WTC11 (cell line): ENCODE data around the gene MYO16. TPM values are rescaled to one million over a fixed set of nuclear protein-coding genes. Genes with fewer than 3 reads are reported as not detected.

Experiments
- ATAC-seq: fragments of 200-7000 bp; cut with Tn5 transposase; 2 replicates; pipeline ENCODE4 v1.10.0; 2021; ENCODE audit warnings: mild to moderate bottlenecking, moderate library complexity
- CTCF ChIA-PET: fragments of 300-600 bp; sonication (Branson Sonifier 250); formaldehyde crosslinking; loops from one replicate; lab custom pipeline; 2021; ENCODE audit warnings: antibody characterized with exemption; lab: Charles Lee
- POLR2A ChIA-PET: fragments of 350-600 bp; sonication (Branson Sonifier 250); formaldehyde crosslinking; loops from one replicate; lab custom pipeline; 2021; ENCODE audit warnings: antibody characterized with exemption; lab: Charles Lee
- DNase-seq: peaks from one replicate; pipeline ENCODE4 v3.0.0; 2021; ENCODE audit warnings: low spot score
- H3K27ac Mint-ChIP-seq: 2 replicates; pipeline ENCODE4 v1.8.0; 2021; ENCODE audit warnings: mixed read lengths
- H3K27me3 Mint-ChIP-seq: 2 replicates; pipeline ENCODE4 v1.8.0; 2021; ENCODE audit warnings: low read depth, mild to moderate bottlenecking, moderate library complexity, mixed read lengths
- H3K36me3 Mint-ChIP-seq: 2 replicates; pipeline ENCODE4 v1.8.0; 2021; ENCODE audit warnings: mixed read lengths
- H3K4me1 Mint-ChIP-seq: 2 replicates; pipeline ENCODE4 v1.8.0; 2022; ENCODE audit warnings: mixed read lengths
- H3K4me3 Mint-ChIP-seq: 2 replicates; pipeline ENCODE4 v1.8.0; 2021; ENCODE audit warnings: mild to moderate bottlenecking, moderate library complexity, mixed read lengths
- H3K9me3 Mint-ChIP-seq: 2 replicates; pipeline ENCODE4 v1.8.0; 2021; ENCODE audit warnings: mixed read lengths
- AR ChIP-seq: fragments of 250-450 bp; sonication (Bioruptor Pico); IDR thresholded peaks from 2 replicates; pipeline ENCODE4 v1.9.0; 2021; ENCODE audit warnings: mild to moderate bottlenecking
- ATF2 ChIP-seq: sonication (generic); formaldehyde crosslinking; IDR thresholded peaks from 2 replicates; pipeline ENCODE4 v1.8.1; 2022; ENCODE audit warnings: low read depth, missing genetic modification reagents, borderline replicate concordance
- CDX4 ChIP-seq: fragments of 250-450 bp; sonication (Bioruptor Pico); IDR thresholded peaks from 2 replicates; pipeline ENCODE4 v1.9.0; 2021; ENCODE audit warnings: moderate library complexity, mild to moderate bottlenecking, inconsistent platforms, borderline replicate concordance
- CREB1 ChIP-seq: sonication (generic); formaldehyde crosslinking; IDR thresholded peaks from 2 replicates; pipeline ENCODE4 v1.8.0; 2023; ENCODE audit warnings: mild to moderate bottlenecking, missing genetic modification reagents
- FOXP1 ChIP-seq: sonication (generic); formaldehyde crosslinking; IDR thresholded peaks from 2 replicates; pipeline ENCODE4 v1.8.0; 2022; ENCODE audit warnings: missing genetic modification reagents, mild to moderate bottlenecking, moderate library complexity, borderline replicate concordance
- GRHL2 ChIP-seq: fragments of 250-450 bp; sonication (Bioruptor Pico); IDR thresholded peaks from 2 replicates; pipeline ENCODE4 v1.8.0; 2022; ENCODE audit warnings: mild to moderate bottlenecking, moderate library complexity; ENCODE audit not compliant: insufficient replicate concordance, severe bottlenecking
- IRF1 ChIP-seq: sonication (generic); formaldehyde crosslinking; IDR thresholded peaks from 2 replicates; pipeline ENCODE4 v1.8.0; 2023; ENCODE audit warnings: missing genetic modification reagents
- JUN ChIP-seq: sonication (generic); formaldehyde crosslinking; IDR thresholded peaks from 2 replicates; pipeline ENCODE4 v1.8.0; 2023; ENCODE audit warnings: mild to moderate bottlenecking, missing genetic modification reagents
- MAX ChIP-seq: sonication (generic); formaldehyde crosslinking; IDR thresholded peaks from 2 replicates; pipeline ENCODE4 v1.8.0; 2022; ENCODE audit warnings: mild to moderate bottlenecking, missing genetic modification reagents
- NFYB ChIP-seq: sonication (generic); formaldehyde crosslinking; conservative IDR thresholded peaks from 2 replicates; pipeline ENCODE4 v1.8.0; 2022; ENCODE audit warnings: low read depth, missing genetic modification reagents
- PREB ChIP-seq: sonication (generic); formaldehyde crosslinking; IDR thresholded peaks from 2 replicates; pipeline ENCODE4 v1.8.1; 2022; ENCODE audit warnings: mild to moderate bottlenecking, missing genetic modification reagents, moderate library complexity, borderline replicate concordance
- PRRX2 ChIP-seq: fragments of 250-450 bp; sonication (Bioruptor Pico); IDR thresholded peaks from 2 replicates; pipeline ENCODE4 v1.8.0; 2021; ENCODE audit warnings: mild to moderate bottlenecking
- SOX15 ChIP-seq: fragments of 250-450 bp; sonication (Bioruptor Pico); IDR thresholded peaks from 2 replicates; pipeline ENCODE4 v1.9.0; 2021; ENCODE audit warnings: mild to moderate bottlenecking
- ZNF121 ChIP-seq: sonication (generic); formaldehyde crosslinking; IDR thresholded peaks from 2 replicates; pipeline ENCODE4 v1.8.0; 2023; ENCODE audit warnings: missing genetic modification reagents
- ZNF138 ChIP-seq: sonication (generic); formaldehyde crosslinking; conservative IDR thresholded peaks from 2 replicates; pipeline ENCODE4 v1.8.1; 2022; ENCODE audit warnings: mild to moderate bottlenecking, moderate library complexity, missing genetic modification reagents
- ZNF317 ChIP-seq: sonication (generic); formaldehyde crosslinking; IDR thresholded peaks from 2 replicates; pipeline ENCODE4 v1.8.1; 2023; ENCODE audit warnings: low read depth, mild to moderate bottlenecking, moderate library complexity, missing genetic modification reagents, borderline replicate concordance
- ZNF416 ChIP-seq: fragments of 250-450 bp; sonication (Bioruptor Pico); IDR thresholded peaks from 2 replicates; pipeline ENCODE4 v1.9.0; 2021; ENCODE audit warnings: mild to moderate bottlenecking, inconsistent platforms
- ZNF671 ChIP-seq: fragments of 250-450 bp; sonication (Bioruptor Pico); IDR thresholded peaks from 2 replicates; pipeline ENCODE4 v1.8.0; 2021; ENCODE audit warnings: mild to moderate bottlenecking
- ZSCAN18 ChIP-seq: fragments of 250-450 bp; sonication (Bioruptor Pico); IDR thresholded peaks from 2 replicates; pipeline ENCODE4 v2.1.2; 2022; ENCODE audit warnings: mild to moderate bottlenecking, moderate library complexity
- total RNA-seq: library from RNA; stranded (reverse); gene quantifications from 3 replicates; pipeline ENCODE4 v1.2.3, GENCODE V29; 2021

MYO16 gene
- total RNA-seq, 1 experiment from 2014 or later = 0.09 TPM

GRCh38 chr13:108980237-108980636 is 350.8 kb downstream of the MYO16 start:
- H3K4me3 Mint-ChIP-seq = no peak overlapping the region
- no peak for ATAC-seq
- peaks cover 7% of the 10 kb centered on the region for H3K4me1 Mint-ChIP-seq
- no peak for DNase-seq
- H3K27me3 Mint-ChIP-seq = no peaks in the 10 kb centered on the region; the same call in 1 of the 2 replicates
- ChIA-PET CTCF (interaction anchor here (0.8 kb wide), 1 partner anchor 19 kb away, joined by 3 read pairs; no protein-coding TSS in a partner anchor), POLR2A (no interaction called here)
- peaks cover 8% of the 10 kb centered on the region for H3K9me3 Mint-ChIP-seq
- peaks cover 2% of the 10 kb centered on the region; the same call in 1 of the 2 replicates for H3K36me3 Mint-ChIP-seq
- TF ChIP-seq ZNF138 (CRISPR knock-in tag) = no peak
- no peak for TF ChIP-seq NFYB (CRISPR knock-in tag)
- TF ChIP-seq CDX4 (CRISPR knock-in tag) = no peak
- no peak for TF ChIP-seq ZNF416 (CRISPR knock-in tag)
- TF ChIP-seq, all 79 proteins: peak for 0
- peak overlapping the region; percentile 73; the same call in 1 of the 2 replicates for H3K27ac Mint-ChIP-seq

- no peak for ATAC-seq
- no peak for TF ChIP-seq NFYB (CRISPR knock-in tag)
- TF ChIP-seq AR (CRISPR knock-in tag) = no peak
- no peak for TF ChIP-seq MAX
- no peak for TF ChIP-seq PRRX2 (CRISPR knock-in tag)
- TF ChIP-seq, all 79 proteins: peak for 0
- ChIA-PET POLR2A (no interaction called here), CTCF (no interaction called here)
- no peak overlapping the region for H3K4me3 Mint-ChIP-seq
- H3K36me3 Mint-ChIP-seq = peaks cover 4% of the 10 kb centered on the region
- peaks cover 16% of the 10 kb centered on the region for H3K9me3 Mint-ChIP-seq
- H3K27me3 Mint-ChIP-seq = no peaks in the 10 kb centered on the region; the same call in 1 of the 2 replicates
- no peak for DNase-seq
- peaks cover 7% of the 10 kb centered on the region for H3K4me1 Mint-ChIP-seq
- H3K27ac Mint-ChIP-seq = no peak overlapping the region
These were observed 352.0 kb downstream of the MYO16 start for GRCh38 chr13:108981407-108981806.

GRCh38 chr13:108983273-108983672 is 353.9 kb downstream of the MYO16 start:
- H3K4me1 Mint-ChIP-seq = peaks cover 21% of the 10 kb centered on the region
- POLR2A ChIA-PET = no interaction called here
- ATAC-seq (no peak), DNase-seq (no peak)
- no peak overlapping the region for H3K4me3 Mint-ChIP-seq
- TF ChIP-seq ZSCAN18 (no peak), ZNF317 (CRISPR knock-in tag) (no peak), ZNF671 (no peak), AR (CRISPR knock-in tag) (no peak), ZNF121 (CRISPR knock-in tag) (no peak), PREB (no peak), FOXP1 (no peak), CREB1 (CRISPR knock-in tag) (no peak), GRHL2 (CRISPR knock-in tag) (no peak), JUN (CRISPR knock-in tag) (no peak), SOX15 (no peak), IRF1 (no peak), ATF2 (CRISPR knock-in tag) (no peak)
- H3K9me3 Mint-ChIP-seq = peaks cover 15% of the 10 kb centered on the region
- H3K36me3 Mint-ChIP-seq = peaks cover 2% of the 10 kb centered on the region; the same call in 1 of the 2 replicates
- H3K27me3 Mint-ChIP-seq = no peaks in the 10 kb centered on the region; the same call in 1 of the 2 replicates
- H3K27ac Mint-ChIP-seq = no peak overlapping the region
- CTCF ChIA-PET = no interaction called here
